ENCODE results near the gene CTSC. TPM values are rescaled to one million over a fixed set of nuclear protein-coding genes. Genes with fewer than 3 reads are reported as not detected.
A peak's percentile ranks its signal among the peaks of the same experiment; 100 is the strongest.

The CTSC gene
- total RNA-seq, 1 experiment from 2014 or later: 359 TPM

- Histone ChIP-seq H4K91ac (ENCODE audit: insufficient read length, low read depth, low read length) (no peak overlapping the region), H2BK15ac (ENCODE audit: low read depth, low read length) (no peak overlapping the region), H3K23me2 (ENCODE audit: insufficient read length, low read depth, low read length, poor library complexity, severe bottlenecking) (no peaks in the 10 kb centered on the region), H3K56ac (ENCODE audit: insufficient read length, low read depth, low read length) (no peak overlapping the region), H3K9ac (ENCODE audit: extremely low read depth, insufficient read length, low read length) (no peak overlapping the region), H2BK5ac (ENCODE audit: insufficient read length, low read length) (no peak overlapping the region), H4K8ac (replicated peaks; ENCODE audit: insufficient read length, low read depth, low read length) (no peak overlapping the region), H3K18ac (ENCODE audit: insufficient read length, low read depth, low read length) (no peak overlapping the region), H4K5ac (ENCODE audit: insufficient read length, low read depth, low read length) (no peak overlapping the region), H3K4me1 (ENCODE audit: insufficient read depth, low read length) (peaks cover 8% of the 10 kb centered on the region; the same call in 1 of the 2 replicates), H3K27me3 (ENCODE audit: insufficient read depth, low read length) (no peaks in the 10 kb centered on the region), H2AFZ (ENCODE audit: low read length) (no peak overlapping the region), H3K4me2 (ENCODE audit: insufficient read depth, insufficient read length, low read length) (no peak overlapping the region), H2AK5ac (ENCODE audit: insufficient read length, low read length) (no peak overlapping the region), H3K79me1 (ENCODE audit: insufficient read depth, low read depth, low read length, poor library complexity, severe bottlenecking) (peaks cover 11% of the 10 kb centered on the region), H4K20me1 (ENCODE audit: control insufficient read depth, insufficient read depth, insufficient read length) (no peaks in the 10 kb centered on the region), H3K9me3 (ENCODE audit: control insufficient read depth, low read depth, low read length) (no peaks in the 10 kb centered on the region), H2BK20ac (ENCODE audit: low read depth, low read length, poor library complexity, severe bottlenecking) (no peak overlapping the region), H3K79me2 (ENCODE audit: insufficient read depth, low read length) (peaks cover 23% of the 10 kb centered on the region), H3T11ph (ENCODE audit: low read length) (no peak overlapping the region), H2BK12ac (ENCODE audit: insufficient read length, low read depth, low read length) (no peak overlapping the region), H3K27ac (ENCODE audit: insufficient read length, low read depth, low read length) (no peak overlapping the region), H3K23ac (ENCODE audit: insufficient read length, low read depth, low read length) (no peak overlapping the region), H2BK120ac (ENCODE audit: low read depth, low read length, poor library complexity, severe bottlenecking) (no peak overlapping the region), H3K14ac (ENCODE audit: insufficient read depth, low read length) (no peak overlapping the region), H3K4ac (ENCODE audit: low read depth, low read length) (no peak overlapping the region)
- Mint-ChIP-seq H3K27ac (peak overlapping the region; percentile 76 to 93 (median 87); a peak in 5 of 7 replicates), H3K36me3 (ENCODE audit: insufficient read depth in 1 of 3, low read depth in 3 of 3) (peaks cover 58 to 91% (median 90%) of the 10 kb centered on the region in 3 experiments), H3K9me3 (no peaks in the 10 kb centered on the region), H3K27me3 (ENCODE audit: low read depth) (no peaks in the 10 kb centered on the region), H3K4me1 (peaks cover 74 to 79% of the 10 kb centered on the region in 2 experiments), H3K4me3 (no peak overlapping the region; a peak in 2 of 5 replicates)
- DNase-seq: no peak
- no CpG with 5 or more reads among the region's 5 CpGs for WGBS (ENCODE audit: extremely low coverage, insufficient read length, low lambda C conversion rate)
- TF ChIP-seq CTCF (conservative IDR thresholded peaks at IDR 0.05): no peak
Measured at GRCh38 chr11:88330826-88331428, 6.6 kb downstream of the CTSC start.
